HepG2 (cell line): ENCODE data around the gene ZNF506. TPM values are rescaled to one million over a fixed set of nuclear protein-coding genes. Genes with fewer than 3 reads are reported as not detected.
A peak's percentile ranks its signal among the peaks of the same experiment; 100 is the strongest.

Experiments
- ATF1 ChIP-seq: IDR thresholded peaks from 2 replicates; pipeline ENCODE4 v1.6.1; 2016; ENCODE audit warnings: mild to moderate bottlenecking, control low read depth
- DZIP1 ChIP-seq: sonication (generic); formaldehyde crosslinking; IDR thresholded peaks from 2 replicates; pipeline ENCODE4 v1.5.0; 2020; ENCODE audit warnings: mild to moderate bottlenecking, missing genetic modification reagents
- HNRNPUL1 ChIP-seq: fragments of 200-400 bp; formaldehyde crosslinking; IDR thresholded peaks from 2 replicates; pipeline ENCODE4 v1.6.1; 2017; ENCODE audit warnings: low read depth, mild to moderate bottlenecking, low read length, moderate library complexity
- IRF1 ChIP-seq: sonication (generic); formaldehyde crosslinking; IDR thresholded peaks from 2 replicates; pipeline ENCODE4 v1.4.0; 2020; ENCODE audit warnings: low read depth, mild to moderate bottlenecking, missing genetic modification reagents
- NCOR1 ChIP-seq: fragments of 200-600 bp; sonication (generic); IDR thresholded peaks from 2 replicates; pipeline ENCODE4 v1.7.0; 2017; ENCODE audit warnings: antibody characterized with exemption, low read length, borderline replicate concordance
- TOE1 ChIP-seq: sonication (generic); formaldehyde crosslinking; IDR thresholded peaks from 2 replicates; pipeline ENCODE4 v1.4.0; 2020; ENCODE audit warnings: mild to moderate bottlenecking, missing genetic modification reagents
- ZIK1 ChIP-seq: sonication (generic); formaldehyde crosslinking; IDR thresholded peaks from 2 replicates; pipeline ENCODE4 v1.5.0; 2020; ENCODE audit warnings: mild to moderate bottlenecking, low read depth, missing genetic modification reagents, borderline replicate concordance
- ZNF468 ChIP-seq: sonication (generic); formaldehyde crosslinking; IDR thresholded peaks from 2 replicates; pipeline ENCODE4 v1.8.0; 2022; ENCODE audit warnings: mild to moderate bottlenecking, moderate library complexity, missing genetic modification reagents
- ZNF501 ChIP-seq: sonication (generic); formaldehyde crosslinking; IDR thresholded peaks from 2 replicates; pipeline ENCODE4 v1.5.1; 2020; ENCODE audit warnings: mild to moderate bottlenecking, moderate library complexity, missing genetic modification reagents
- polyA plus RNA-seq, 8 experiments: library from polyadenylated mRNA; depleted of rRNA in 3 of 8; stranded (reverse) in 7 of 8; unstranded in 1 of 8; fragments of >200 nt; fragmentation: Illumina TruSeq in 4 of 8; extraction: Trizol in 4 of 8; gene quantifications; 2 replicates each; pipeline versions ENCODE4 v1.2.1 to v1.2.3, GENCODE V29; 2011 to 2016; ENCODE audit warnings: low read depth in 4 of 8, missing spikeins in 1 of 8, mixed read lengths in 1 of 8; ENCODE audit not compliant: insufficient read depth in 1 of 8
- total RNA-seq, 5 experiments: library from RNA; depleted of rRNA; stranded (reverse); fragments of >200 nt; fragmentation: Illumina TruSeq; extraction: Trizol; gene quantifications; 2 replicates each; pipeline ENCODE4 v1.2.3, GENCODE V29; 2016; ENCODE audit warnings: low read depth in 1 of 5
- TF ChIP-seq, protein P1 (sequence below): sonication (generic); formaldehyde crosslinking; IDR thresholded peaks from 2 replicates; pipeline ENCODE4 v1.4.0; 2020; ENCODE audit warnings: mild to moderate bottlenecking, missing genetic modification reagents
- TF ChIP-seq, protein P2 (sequence below): sonication (generic); formaldehyde crosslinking; IDR thresholded peaks from 2 replicates; pipeline ENCODE4 v1.5.1; 2020; ENCODE audit warnings: mild to moderate bottlenecking, moderate library complexity, missing genetic modification reagents
- TF ChIP-seq, protein P3 (sequence below): sonication (generic); formaldehyde crosslinking; IDR thresholded peaks from 2 replicates; pipeline ENCODE4 v1.4.0; 2020; ENCODE audit warnings: missing genetic modification reagents, borderline replicate concordance
- TF ChIP-seq, protein P4 (sequence below): conservative IDR thresholded peaks from 2 replicates; pipeline ENCODE4 v1.6.1; 2018; ENCODE audit warnings: missing genetic modification reagents
- TF ChIP-seq, protein P5 (sequence below): sonication (generic); formaldehyde crosslinking; IDR thresholded peaks from 2 replicates; pipeline ENCODE4 v1.5.1; 2020; ENCODE audit warnings: missing genetic modification reagents, mild to moderate bottlenecking, borderline replicate concordance

Gene ZNF506
- total and polyA plus RNA-seq, 2 of the 13 experiments (the other 11 are each of a cell fraction or from before 2014, with no cell fraction given): not detected

DNA sequence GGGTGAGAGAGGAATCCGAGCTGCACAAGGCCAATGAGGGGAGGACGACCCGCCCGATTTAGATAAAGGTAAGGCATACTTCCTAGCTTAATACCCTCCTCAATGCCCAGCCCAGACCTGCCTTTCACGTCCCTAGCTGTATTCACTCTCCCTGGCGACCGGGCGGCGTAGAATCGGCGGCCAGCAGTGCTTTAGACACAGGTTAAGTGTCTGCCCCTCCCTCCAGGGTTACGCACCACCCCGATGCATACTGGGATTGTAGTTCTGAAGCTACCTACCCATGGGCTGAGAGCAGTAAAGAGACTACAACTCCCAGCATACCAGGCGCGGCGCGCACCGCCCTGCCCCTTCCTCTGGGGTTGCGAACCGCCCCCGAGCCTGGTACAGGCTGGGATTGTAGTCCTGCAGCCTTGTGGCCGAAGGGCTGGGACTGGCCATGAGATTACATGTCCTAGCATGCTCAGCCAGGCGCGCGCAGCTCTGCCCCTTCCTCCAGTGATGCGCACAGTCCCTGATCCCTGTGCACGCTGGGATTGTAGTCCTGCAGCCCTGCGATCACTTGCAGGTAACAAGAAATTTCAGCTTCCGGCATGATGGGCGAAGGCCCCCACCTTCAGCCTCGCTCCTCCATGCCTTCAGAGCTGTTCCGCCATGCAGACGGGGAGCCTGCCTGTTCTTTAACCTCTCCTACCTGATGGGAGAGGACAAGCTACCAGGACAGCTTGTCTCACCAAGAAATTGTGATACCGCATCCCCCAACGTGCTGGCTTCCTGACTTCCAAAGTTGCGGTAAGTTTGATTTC is 45.1 kb downstream of the ZNF506 start (continued):
- TF ChIP-seq, protein P1, sequence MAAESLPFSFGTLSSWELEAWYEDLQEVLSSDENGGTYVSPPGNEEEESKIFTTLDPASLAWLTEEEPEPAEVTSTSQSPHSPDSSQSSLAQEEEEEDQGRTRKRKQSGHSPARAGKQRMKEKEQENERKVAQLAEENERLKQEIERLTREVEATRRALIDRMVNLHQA (CRISPR knock-in tag): no peak
- TF ChIP-seq ZIK1 (0 out of 2 replicates have a peak, but pooled peaks have one; percentile 65), HNRNPUL1 (no peak), NCOR1 (peak; percentile 12; the same call in 1 of the 2 replicates), ZNF468 (no peak), IRF1 (CRISPR knock-in tag) (no peak), DZIP1 (CRISPR knock-in tag) (0 out of 2 replicates have a peak, but pooled peaks have one; percentile 72), TOE1 (CRISPR knock-in tag) (no peak), ZNF501 (CRISPR knock-in tag) (peak; percentile 90; the same call in 1 of the 2 replicates), ATF1 (CRISPR knock-in tag) (peak; percentile 93)
- TF ChIP-seq, protein P2, sequence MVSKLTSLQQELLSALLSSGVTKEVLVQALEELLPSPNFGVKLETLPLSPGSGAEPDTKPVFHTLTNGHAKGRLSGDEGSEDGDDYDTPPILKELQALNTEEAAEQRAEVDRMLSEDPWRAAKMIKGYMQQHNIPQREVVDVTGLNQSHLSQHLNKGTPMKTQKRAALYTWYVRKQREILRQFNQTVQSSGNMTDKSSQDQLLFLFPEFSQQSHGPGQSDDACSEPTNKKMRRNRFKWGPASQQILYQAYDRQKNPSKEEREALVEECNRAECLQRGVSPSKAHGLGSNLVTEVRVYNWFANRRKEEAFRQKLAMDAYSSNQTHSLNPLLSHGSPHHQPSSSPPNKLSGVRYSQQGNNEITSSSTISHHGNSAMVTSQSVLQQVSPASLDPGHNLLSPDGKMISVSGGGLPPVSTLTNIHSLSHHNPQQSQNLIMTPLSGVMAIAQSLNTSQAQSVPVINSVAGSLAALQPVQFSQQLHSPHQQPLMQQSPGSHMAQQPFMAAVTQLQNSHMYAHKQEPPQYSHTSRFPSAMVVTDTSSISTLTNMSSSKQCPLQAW (CRISPR knock-in tag): peak; percentile 91
- TF ChIP-seq, protein P3, sequence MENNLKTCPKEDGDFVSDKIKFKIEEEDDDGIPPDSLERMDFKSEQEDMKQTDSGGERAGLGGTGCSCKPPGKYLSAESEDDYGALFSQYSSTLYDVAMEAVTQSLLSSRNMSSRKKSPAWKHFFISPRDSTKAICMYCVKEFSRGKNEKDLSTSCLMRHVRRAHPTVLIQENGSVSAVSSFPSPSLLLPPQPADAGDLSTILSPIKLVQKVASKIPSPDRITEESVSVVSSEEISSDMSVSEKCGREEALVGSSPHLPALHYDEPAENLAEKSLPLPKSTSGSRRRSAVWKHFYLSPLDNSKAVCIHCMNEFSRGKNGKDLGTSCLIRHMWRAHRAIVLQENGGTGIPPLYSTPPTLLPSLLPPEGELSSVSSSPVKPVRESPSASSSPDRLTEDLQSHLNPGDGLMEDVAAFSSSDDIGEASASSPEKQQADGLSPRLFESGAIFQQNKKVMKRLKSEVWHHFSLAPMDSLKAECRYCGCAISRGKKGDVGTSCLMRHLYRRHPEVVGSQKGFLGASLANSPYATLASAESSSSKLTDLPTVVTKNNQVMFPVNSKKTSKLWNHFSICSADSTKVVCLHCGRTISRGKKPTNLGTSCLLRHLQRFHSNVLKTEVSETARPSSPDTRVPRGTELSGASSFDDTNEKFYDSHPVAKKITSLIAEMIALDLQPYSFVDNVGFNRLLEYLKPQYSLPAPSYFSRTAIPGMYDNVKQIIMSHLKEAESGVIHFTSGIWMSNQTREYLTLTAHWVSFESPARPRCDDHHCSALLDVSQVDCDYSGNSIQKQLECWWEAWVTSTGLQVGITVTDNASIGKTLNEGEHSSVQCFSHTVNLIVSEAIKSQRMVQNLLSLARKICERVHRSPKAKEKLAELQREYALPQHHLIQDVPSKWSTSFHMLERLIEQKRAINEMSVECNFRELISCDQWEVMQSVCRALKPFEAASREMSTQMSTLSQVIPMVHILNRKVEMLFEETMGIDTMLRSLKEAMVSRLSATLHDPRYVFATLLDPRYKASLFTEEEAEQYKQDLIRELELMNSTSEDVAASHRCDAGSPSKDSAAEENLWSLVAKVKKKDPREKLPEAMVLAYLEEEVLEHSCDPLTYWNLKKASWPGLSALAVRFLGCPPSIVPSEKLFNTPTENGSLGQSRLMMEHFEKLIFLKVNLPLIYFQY: no peak
- TF ChIP-seq, protein P4, sequence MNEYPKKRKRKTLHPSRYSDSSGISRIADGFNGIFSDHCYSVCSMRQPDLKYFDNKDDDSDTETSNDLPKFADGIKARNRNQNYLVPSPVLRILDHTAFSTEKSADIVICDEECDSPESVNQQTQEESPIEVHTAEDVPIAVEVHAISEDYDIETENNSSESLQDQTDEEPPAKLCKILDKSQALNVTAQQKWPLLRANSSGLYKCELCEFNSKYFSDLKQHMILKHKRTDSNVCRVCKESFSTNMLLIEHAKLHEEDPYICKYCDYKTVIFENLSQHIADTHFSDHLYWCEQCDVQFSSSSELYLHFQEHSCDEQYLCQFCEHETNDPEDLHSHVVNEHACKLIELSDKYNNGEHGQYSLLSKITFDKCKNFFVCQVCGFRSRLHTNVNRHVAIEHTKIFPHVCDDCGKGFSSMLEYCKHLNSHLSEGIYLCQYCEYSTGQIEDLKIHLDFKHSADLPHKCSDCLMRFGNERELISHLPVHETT (CRISPR knock-in tag): 0 out of 2 replicates have a peak, but pooled peaks have one; percentile 28
- TF ChIP-seq, protein P5, sequence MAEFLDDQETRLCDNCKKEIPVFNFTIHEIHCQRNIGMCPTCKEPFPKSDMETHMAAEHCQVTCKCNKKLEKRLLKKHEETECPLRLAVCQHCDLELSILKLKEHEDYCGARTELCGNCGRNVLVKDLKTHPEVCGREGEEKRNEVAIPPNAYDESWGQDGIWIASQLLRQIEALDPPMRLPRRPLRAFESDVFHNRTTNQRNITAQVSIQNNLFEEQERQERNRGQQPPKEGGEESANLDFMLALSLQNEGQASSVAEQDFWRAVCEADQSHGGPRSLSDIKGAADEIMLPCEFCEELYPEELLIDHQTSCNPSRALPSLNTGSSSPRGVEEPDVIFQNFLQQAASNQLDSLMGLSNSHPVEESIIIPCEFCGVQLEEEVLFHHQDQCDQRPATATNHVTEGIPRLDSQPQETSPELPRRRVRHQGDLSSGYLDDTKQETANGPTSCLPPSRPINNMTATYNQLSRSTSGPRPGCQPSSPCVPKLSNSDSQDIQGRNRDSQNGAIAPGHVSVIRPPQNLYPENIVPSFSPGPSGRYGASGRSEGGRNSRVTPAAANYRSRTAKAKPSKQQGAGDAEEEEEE (CRISPR knock-in tag): no peak
